ELR (cell line): Measurements from ENCODE around the gene SHOC2.
A peak's percentile ranks its signal among the peaks of the same experiment; 100 is the strongest.
"Not testable (repeated sequence)": the region's sequence is repeated elsewhere in the genome, so short reads cannot be mapped to it uniquely, and the experiment has no call there.

Experiments used
- DNase-seq: peaks from one replicate; pipeline ENCODE4 v3.0.0-alpha.2; 2015; ENCODE audit warnings: low read depth

SHOC2 gene

DNA sequence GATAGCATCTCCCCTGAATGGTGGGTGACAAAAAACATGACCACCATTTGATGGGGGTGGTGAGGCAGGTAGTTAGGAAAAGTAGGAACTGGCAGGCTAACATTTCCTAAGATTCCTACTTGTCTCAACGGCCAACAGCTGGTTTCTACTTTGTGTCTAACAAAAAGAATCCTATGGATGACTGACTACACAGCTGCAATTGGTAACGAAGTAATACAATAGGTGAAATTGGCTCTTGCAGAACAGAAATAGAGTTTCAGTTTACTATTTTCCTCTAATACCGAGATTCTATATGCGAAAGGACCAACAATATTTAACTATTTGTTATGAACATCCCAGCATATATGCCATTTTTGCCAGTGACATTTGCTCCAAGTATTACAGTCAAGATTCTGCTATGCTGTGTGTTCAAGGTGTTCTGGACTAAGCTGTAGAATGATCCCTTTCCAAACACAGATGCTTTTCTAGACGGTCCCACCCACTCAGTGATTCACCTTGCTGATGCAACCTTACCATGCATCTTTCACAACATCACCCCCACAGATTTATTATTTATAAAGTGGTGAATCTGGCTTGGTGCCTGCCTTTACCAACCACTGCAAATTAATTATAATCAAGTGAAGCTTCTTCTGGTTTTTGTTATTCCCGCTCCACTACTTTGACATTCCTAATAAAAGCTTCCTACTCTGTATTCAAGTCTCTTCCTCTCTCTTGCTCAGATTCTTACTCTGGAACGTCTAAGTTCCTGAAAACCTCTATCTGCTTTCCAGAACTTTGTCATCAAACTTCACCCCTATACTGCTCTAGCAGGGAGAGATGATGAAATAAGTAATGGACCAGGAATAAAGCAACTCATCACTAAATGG is 17.2 kb upstream of the SHOC2 start:
- peak; percentile 74 for DNase-seq

DNA sequence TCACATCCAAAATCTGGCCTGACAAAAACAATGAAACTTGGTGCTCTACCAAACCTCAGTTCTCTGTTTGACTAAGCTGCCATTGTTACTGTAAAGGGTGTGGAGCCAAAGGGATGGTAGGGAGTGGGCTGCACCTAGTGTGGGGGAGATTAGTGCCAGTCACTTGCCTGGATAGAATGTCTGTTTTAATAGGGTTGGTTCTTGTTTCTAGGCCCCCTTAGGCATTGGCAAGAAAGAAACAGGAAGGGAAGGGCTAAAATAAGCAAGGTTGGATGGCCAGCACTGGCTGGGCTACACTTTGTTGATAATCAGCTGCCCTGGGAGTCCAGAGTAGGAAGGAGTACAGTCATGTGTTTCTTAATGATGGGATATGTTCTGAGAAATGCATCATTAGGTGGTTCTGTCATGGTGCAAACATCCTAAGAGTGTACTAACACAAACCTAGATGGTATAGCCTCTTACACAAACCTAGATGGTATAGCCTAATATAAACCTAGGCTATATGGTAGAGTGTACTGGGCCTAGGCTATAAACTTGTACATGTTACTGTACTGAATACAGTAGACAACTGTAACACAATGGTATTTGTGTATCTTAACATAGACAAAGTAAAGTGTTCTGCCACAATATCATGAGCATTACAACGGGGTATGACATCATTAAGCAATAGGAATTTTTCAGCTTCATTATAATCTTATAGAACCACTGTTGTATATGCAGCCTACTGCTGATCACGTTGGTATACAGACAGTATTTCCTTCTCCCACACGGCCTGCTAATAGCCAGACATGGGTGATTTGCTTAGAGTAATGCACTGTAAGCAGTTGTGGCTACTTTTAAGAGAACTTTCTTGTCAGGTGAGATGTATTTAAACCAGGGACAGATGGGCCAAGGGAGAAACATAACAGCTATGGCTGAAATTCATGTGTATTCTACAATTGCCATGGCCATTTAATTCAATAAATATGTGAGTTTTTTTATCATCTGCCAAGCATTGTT is 15.8 kb upstream of the SHOC2 start:
- DNase-seq, result no peak

DNA sequence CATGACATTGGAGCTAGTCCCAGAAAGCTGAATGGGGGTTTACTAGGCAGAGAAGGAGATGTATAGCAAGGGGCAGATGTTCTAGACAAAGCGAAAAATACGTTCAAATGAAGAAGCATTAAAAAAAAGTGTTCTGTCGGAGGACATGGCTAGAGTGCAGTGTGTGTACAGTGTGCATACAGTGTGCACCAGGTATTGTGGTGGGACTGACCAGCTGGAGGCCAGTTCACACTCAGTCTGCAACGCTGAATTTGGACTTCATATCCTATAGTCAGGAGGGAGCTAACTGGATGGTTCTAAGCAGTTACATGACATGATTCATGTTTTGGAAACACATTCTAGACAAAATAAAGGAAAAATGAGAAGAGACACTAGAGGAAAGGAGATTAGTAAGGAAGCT is 9.3 kb upstream of the SHOC2 start:
- DNase-seq, result no peak

DNA sequence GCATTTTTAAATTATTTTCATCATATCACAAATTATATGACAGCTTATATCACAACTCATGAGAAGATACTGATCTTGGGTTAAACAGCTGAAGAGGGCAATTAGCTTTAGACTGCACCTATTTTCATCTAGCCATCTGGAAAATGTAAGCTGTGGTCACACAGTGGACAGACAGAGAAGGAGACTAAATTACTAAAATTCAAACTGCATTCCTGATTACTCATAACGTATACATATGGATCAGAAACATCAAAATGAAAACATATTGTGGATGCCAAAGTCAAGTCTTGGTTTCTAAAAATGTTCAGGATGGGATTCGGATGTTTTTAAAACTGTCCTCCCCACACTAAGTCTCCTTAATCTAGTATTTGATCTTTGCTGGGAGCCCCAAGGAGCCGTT is 7.0 kb upstream of the SHOC2 start:
- DNase-seq, result peak; percentile 76

DNA sequence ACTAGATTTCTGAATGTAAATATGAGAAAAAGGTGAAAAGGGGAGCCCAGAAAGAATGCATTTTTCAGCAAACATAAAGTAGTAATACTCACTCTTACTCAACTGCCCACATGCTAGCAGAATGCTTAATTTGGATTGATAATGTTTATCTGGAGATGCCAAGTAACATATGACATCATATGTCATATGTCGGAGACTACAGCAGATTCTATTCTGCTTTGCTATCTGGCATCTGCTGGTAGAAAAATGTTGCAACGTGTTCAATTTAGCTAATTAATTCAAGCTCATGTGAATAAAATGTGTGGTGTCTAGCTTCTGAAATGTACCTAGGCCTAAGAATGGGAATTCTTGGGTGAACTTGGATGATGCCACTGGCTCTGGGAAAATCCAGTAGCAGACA is 5.0 kb upstream of the SHOC2 start:
- no peak for DNase-seq

DNA sequence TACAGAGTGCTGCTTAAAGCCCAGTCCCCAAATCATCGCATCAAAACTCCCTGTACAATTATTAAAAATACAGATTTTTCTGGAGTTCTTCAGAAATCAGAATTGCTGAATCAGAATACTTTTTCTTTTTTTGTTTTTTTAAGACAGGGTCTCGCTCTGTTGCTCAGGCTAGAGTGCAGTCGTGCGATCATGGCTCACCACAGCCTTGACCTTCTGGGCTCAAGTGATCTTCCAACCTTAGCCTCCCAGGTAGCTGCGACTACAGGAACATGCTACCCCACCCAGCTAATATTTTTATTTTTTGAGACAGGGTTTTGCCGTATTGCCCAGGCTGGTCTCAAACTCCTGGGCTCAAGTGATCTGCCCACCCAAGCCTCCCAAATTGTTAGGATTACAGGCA is 4.4 kb upstream of the SHOC2 start:
- no peak for DNase-seq

DNA sequence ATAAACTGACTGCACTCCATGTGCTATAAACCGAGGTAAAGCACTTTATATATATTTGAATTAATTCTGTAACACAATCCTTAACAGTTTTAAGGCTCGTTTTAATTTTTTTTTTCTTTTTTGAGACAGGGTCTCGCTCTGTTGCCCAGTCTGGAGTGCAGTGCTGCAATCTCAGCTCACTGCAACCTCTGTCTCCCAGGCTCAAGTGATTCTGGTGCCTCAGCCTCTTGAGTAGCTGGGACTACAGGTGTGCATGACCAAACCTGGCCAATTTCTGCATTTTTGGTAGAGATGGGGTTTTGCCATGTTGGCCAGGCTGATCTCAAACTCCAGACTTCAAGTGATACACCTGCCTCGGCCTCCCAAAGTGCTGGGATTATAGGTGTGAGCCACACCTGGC is 3.8 kb upstream of the SHOC2 start:
- not testable (repeated sequence) for DNase-seq

DNA sequence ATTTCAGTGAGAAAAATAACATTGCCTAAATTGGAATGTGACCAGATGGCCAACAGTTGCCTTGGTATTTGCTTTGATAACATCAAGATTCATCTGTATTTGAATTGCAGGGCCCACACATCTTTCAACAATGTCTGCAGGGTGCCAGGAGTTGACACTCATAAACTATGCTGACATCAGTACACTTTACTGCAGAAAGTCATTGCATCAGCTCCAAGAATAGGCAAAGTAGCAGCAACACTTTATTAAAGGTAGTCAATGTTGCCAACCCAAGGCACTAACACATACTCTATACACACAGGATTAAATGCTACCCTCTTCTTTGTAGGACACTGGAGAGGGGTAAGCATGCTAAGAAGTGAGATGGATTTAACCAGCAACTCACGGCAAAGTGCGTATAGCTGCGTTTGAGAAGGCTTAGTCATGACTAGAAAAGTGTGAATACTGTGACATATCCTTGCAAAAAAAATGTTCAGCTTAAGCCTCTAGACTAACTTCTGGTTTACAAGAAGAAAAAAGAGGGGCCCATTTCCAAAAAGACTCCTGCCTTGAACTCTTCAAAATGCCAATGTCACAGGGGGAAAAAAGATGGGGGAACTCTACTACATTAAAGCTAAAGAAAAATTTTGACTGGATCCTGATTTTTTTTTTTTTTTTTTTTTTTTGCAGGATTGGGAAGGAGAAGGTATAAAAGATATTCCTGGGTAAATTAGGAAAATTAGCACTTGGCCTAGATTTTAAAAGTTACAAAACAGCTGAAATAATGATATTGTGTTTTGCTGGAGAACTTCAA is 2.7 kb upstream of the SHOC2 start:
- peak; percentile 75 for DNase-seq

DNA sequence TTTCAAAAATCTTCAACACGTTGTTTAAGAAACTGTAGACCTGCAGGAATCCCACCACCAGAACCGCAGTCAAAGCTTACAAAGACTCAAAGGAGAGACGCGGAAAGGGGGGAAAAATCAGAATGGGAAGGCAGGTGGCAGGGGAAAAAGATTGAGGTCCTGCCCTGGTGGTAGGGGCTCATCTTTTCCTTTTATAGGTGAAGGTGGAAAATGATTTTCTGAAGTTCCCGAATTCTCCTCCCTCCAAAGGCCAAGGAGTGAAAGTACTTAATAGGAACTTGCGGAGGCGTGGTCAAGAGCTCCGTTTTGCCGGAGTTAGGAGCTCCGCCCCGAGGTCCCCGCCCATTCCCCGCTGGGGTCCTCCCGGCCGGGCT is 1.1 kb upstream of the SHOC2 start:
- peak; percentile 97 for DNase-seq

DNA sequence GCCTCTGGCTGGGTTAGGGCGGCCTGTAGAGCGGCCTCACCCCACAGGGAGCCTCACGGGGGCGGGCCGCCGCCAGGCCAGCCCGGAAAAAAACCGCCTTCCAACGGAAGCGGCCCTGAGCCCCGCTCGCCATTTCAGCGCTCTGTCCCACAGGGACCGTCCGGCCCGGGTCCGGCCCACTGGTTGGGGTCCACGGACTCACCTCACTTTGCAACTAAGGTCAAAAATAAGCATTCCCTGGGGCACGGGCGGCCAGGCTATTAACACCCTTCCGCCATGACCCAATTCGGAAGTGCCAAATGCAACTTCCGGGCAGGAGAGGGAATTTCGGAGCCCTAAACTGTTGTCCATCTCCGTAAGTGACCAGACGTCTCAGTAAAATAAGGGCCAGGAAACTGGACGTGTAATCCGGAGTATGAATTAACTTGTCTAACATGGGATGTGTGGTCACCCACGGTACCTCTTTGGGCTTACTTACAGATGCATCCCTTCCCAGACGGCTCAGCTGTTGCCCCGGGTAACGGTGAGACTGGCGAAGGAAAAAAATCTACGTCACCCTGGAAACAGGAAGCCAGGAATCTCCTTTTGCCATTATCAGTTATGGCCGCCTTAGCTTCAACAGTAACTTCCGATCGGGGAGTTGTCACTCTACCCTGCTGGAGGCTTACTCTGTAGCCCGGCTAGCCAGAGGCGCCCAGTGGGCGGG is 608 bp upstream of the SHOC2 start, which contains the start of gene BBIP1:
Gene BBIP1, minus strand, starts transcription at position 538 of the 706 bp plus-strand sequence. CDS start 1,023 bp downstream, outside the sequence.
- peak; percentile 100 for DNase-seq

DNA sequence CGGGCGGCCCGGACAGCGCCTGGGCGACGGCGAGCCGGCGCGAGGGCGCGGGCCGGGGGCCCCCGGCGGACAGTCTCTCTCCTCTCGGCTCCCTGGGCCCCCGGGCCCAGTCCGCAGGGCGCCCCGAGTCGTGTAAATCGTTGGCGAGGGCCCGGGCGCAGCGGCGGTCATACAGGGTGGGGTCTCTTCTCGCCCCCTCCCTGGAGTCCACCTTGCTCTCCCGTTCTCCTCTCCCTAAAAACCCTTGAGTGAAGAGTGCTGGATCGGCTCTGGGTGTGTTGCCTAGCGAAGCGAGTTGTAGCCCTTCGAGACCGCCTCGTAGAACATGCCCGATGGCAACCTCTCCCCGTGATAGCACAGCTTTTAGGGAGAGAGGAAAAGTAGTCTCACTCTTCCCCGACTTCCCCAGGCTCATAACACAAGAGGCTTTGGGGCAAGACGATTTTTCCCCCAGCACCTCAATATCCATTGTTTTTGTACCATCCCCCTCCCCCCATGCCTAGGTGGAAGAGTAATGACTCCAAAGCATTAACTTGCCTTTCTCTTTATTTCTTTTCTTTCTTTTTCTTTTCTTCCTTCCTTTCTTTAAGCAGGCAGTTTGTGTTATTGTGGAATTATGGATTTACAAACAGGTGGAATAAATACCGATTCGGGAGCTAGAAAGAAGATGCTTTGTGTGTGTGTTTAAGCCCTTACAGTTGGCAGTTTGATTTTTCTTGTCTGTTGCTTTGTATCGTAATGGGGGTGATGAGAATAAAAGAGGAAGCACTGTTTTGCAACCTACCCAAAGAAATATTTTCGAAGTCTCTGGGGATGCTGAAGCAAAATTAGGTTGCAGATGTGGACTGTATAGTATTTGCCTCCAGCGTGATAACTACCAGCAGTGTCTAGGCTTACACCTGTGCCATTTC is 822 bp downstream of the SHOC2 start:
- DNase-seq, result peak; percentile 58

DNA sequence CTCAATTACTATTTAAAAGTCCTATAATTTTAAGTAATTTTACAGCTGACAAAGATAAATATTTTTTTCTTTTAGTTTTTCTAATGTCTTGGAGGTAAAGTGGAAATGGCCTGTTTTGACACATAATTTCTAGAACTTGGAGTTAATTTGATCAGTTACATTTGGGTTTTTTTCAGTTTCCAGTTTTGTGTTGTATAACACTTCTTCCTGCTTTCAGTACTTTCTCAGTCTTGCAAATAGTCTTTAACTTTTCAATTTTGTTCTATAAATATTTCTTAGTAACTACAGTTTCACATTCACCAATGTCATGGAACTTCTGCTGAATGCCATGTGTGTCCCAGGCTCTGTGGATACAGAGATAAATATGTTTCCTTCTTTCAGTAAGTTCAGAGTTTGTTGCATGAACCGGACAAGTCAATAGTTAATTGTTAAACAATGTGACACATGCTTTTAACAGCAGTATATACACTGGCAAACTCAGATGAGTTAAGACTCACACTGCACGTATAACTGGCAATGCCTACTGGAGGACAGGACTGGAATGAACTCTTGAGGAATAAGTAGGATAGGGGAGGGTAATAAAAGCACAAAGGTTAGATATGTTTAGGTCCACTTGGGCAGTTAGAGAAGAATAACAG is 4.6 kb downstream of the SHOC2 start:
- peak; percentile 8 for DNase-seq

DNA sequence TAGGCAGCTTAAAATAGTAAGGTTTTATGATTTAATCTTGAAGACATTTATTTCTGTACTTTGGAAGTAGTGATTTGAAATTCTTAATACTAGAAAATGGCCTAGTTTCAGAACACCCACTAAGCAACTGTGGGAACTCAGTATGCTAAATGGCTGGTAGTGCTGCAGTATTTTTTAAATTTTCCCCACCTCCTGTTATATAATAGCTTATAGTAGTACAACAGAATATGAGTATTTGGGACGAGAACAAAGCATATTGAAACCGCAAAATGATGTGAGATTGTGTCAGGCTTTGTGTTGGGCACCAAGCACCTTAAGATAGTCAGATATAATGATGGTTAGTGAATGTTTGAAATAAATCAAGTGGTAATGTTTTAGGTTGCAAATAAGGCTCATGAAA is 8.1 kb downstream of the SHOC2 start:
- DNase-seq, result no peak

DNA sequence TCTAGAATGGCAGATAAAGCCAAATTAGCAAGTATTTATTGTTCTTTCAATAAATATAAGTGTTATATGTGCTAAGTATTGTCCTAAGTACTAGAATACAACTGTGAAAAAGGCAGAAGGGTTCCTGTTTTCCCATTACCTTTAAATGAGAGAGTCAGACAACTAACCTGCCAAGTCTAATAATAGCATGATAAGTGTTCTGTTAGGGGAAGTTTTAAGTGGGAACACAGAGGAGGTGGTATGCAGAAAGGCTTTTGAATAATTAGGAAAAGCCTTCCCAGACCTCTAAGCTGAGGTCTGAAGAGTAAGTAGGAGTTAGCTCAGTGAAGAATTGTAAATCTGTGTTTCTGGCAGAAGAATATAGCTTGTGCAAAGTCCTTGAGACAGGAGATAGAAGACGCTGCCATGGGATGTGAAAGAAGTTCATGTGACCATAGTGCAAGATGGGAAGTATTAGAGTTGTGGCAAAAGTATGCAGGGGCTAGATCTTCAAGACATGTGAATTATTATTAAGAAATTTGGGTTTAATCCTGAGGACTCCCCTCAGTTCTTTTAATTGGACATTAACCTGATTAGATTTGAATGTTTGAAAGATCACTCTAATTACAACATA is 12.5 kb downstream of the SHOC2 start:
- DNase-seq, result no peak

DNA sequence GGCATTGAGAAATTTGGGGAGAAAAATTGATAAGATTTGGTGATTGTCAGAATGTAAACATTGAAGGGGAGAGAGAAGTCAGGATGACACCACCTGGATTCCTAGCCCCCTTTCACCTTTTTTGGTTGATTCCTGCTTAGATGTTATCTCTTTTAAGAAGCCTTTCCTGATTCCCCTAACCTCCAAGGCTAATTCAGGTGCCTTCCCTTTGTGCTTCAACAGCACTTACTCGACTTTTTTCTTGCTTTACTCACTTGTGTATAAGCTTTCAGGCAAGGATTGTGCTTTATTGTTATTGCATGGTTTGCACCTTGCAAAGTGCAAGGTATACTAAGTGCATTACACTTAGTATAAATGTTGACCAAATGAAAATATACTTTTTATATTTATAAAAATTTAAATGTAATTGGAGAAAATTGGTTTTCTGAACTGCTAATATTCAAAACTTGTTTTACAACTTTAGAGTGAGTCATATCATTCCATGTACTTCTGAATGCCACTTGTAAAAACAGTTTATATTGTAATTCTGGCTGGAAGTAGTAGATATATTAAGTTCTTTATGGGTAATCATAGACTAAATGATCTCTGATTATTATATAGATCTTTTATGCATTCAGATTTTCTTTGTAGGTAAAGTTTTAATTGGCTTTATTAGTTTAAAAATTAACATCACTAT is 13.2 kb downstream of the SHOC2 start:
- DNase-seq, result no peak

DNA sequence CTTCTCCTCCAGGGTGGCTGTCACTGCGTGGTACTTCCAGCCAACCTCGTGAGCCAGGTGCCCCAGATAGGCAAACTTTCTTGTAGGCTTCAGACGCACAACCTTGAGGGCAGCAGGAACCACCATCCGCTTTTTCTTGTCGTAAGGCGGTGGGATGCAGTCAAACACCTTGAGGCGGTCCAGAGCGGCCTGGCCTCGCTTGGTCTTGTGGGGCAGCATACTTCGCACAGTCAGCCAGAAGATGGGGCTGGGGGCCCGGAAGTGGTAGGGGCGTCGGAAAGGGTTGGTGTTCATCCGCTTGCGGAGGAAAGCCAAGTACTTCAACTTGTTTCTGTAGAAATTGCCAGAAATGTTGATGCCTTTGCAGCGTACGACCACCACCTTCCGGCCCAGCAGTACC is 17.4 kb downstream of the SHOC2 start:
- DNase-seq, result no peak

DNA sequence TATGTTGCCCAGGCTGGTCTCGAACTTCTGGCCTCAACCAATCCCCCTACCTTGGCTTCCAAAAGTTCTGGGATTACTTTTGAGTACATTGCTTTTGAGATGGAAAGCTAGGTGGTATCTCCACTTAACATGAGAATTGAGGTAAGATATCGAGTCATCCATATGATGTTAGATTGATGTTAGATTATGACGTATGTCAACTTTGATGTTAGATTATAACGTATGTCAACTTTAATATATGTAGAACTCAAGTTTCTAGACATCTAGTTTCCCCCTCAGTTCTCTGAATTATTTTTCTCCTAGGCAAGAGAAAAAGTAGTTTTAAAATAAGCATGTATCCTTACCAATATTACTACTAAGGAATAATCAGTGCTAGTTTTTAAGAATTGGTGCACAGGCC is 20.0 kb downstream of the SHOC2 start:
- no peak for DNase-seq

DNA sequence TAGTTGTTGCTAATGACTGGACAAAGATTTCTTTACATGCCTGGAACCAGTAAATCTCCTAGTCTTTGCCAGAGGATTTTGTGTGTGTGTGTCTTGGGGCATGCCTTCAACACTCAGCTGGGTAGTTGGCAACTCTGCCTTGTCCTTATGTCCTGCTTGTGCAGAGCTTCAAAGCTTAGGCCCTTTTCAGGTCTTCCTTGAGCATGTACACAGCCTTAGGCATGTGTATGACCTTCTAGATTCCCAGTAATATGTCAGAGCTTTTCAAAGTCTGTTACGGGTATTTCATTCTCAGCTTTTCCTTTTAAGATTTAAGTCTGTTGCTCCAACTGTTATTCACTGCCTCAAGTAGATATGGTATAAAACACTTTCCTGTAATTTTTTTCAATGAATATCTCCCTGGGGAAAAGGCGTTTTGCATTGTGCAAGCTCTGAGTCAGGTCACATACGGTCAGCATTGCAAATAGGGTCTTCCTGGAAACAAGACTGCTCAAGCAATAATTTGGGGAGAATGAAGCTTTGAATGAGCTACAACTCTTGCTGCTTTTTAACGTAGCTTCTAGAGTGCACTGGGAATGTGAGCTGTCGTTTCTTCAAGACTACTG is 25.5 kb downstream of the SHOC2 start:
- peak; percentile 14 for DNase-seq
